Smooth muscle cell (in vitro differentiated cells): ENCODE data around the gene SALL1. TPM values are rescaled to one million over a fixed set of nuclear protein-coding genes. Genes with fewer than 3 reads are reported as not detected.
A peak's percentile ranks its signal among the peaks of the same experiment; 100 is the strongest.

Experiments used
- DNase-seq: peaks from one replicate; lab custom pipeline; 2025; ENCODE audit not compliant: unreplicated experiment; lab: John Stamatoyannopoulos, UW
- H2AFZ ChIP-seq: fragments of 200-600 bp; sonication (generic); 2 replicates; pipeline ENCODE4 v1.6.0; 2016; ENCODE audit warnings: antibody characterized with exemption, low read depth, mild to moderate bottlenecking
- H3F3A ChIP-seq: fragments of 200-600 bp; sonication (generic); 2 replicates; pipeline ENCODE4 v1.6.0; 2017; ENCODE audit warnings: antibody characterized with exemption, low read depth
- H3K27ac ChIP-seq: fragments of 200-600 bp; sonication (generic); 2 replicates; pipeline ENCODE4 v1.5.1; 2016; ENCODE audit warnings: low read depth, mild to moderate bottlenecking
- H3K27me3 ChIP-seq: fragments of 200-600 bp; sonication (generic); 2 replicates; pipeline ENCODE4 v1.6.1; 2016; ENCODE audit warnings: low read depth, mild to moderate bottlenecking
- H3K36me3 ChIP-seq: fragments of 200-600 bp; sonication (generic); 2 replicates; pipeline ENCODE4 v1.5.1; 2016; ENCODE audit warnings: low read depth
- H3K4me1 ChIP-seq: fragments of 200-600 bp; sonication (generic); 2 replicates; pipeline ENCODE4 v1.5.1; 2016; ENCODE audit warnings: low read depth
- H3K4me2 ChIP-seq: fragments of 200-600 bp; sonication (generic); 2 replicates; pipeline ENCODE4 v1.6.0; 2016; ENCODE audit warnings: mild to moderate bottlenecking
- H3K4me3 ChIP-seq: fragments of 200-600 bp; sonication (generic); 2 replicates; pipeline ENCODE4 v1.5.1; 2016; ENCODE audit warnings: mild to moderate bottlenecking
- H3K79me2 ChIP-seq: fragments of 200-600 bp; sonication (generic); 2 replicates; pipeline ENCODE4 v1.6.0; 2016; ENCODE audit warnings: low read depth, mild to moderate bottlenecking
- H3K9ac ChIP-seq: fragments of 200-600 bp; sonication (generic); 2 replicates; pipeline ENCODE4 v1.6.0; 2016; ENCODE audit warnings: low read depth
- H3K9me3 ChIP-seq: fragments of 200-600 bp; sonication (generic); replicated peaks from 2 replicates; pipeline ENCODE4 v1.5.1; 2016; ENCODE audit warnings: low read depth
- H4K20me1 ChIP-seq: fragments of 200-600 bp; sonication (generic); 2 replicates; pipeline ENCODE4 v1.6.0; 2016; ENCODE audit warnings: low read depth
- CTCF ChIP-seq: fragments of 200-600 bp; sonication (generic); IDR thresholded peaks from 2 replicates; pipeline ENCODE4 v1.5.1; 2017; ENCODE audit warnings: borderline replicate concordance, mild to moderate bottlenecking, antibody characterized with exemption; ENCODE audit not compliant: insufficient read depth, poor library complexity, severe bottlenecking
- WGBS: methylation state at CpG from one replicate; pipeline ENCODE4 v1.1.7; 2016; ENCODE audit warnings: low lambda C conversion rate; 5-methylcytosine and 5-hydroxymethylcytosine counted together
- polyA plus RNA-seq: library from polyadenylated mRNA; unstranded; fragments of >200 nt; fragmentation: Nextera tagmentation; extraction: Ambion mirVana; gene quantifications from 2 replicates; pipeline ENCODE4 v1.2.1, GENCODE V29; 2016
- total RNA-seq: library from RNA; depleted of rRNA; stranded (reverse); fragments of >200 nt; gene quantifications from 2 replicates; pipeline ENCODE4 v1.2.3, GENCODE V29; 2014

Gene SALL1
- total and polyA plus RNA-seq, 2 experiments from 2014 or later = 1.6 to 6.2 TPM

- Histone ChIP-seq H3K4me3 (no peak overlapping the region), H3F3A (no peaks in the 10 kb centered on the region), H3K27ac (no peak overlapping the region), H3K36me3 (no peaks in the 10 kb centered on the region), H3K79me2 (no peaks in the 10 kb centered on the region), H3K4me1 (peaks cover 26% of the 10 kb centered on the region), H2AFZ (peak overlapping the region; percentile 13), H3K4me2 (peak overlapping the region; percentile 45), H3K9me3 (no peaks in the 10 kb centered on the region), H3K27me3 (peaks cover 10% of the 10 kb centered on the region), H4K20me1 (no peaks in the 10 kb centered on the region), H3K9ac (no peak overlapping the region)
- no peak for TF ChIP-seq CTCF
- 76% methylated on average over 6 of the region's 6 CpGs for WGBS
- no peak for DNase-seq
Measured at GRCh38 chr16:51119973-51120729, 30.9 kb downstream of the SALL1 start.

GRCh38 chr16:51119556-51119955, 31.5 kb downstream of the SALL1 start:
- no peaks in the 10 kb centered on the region for H3K36me3 ChIP-seq
- DNase-seq = no peak
- no peak overlapping the region for H3K4me3 ChIP-seq
- H3K27me3 ChIP-seq = peaks cover 16% of the 10 kb centered on the region
- 28% methylated on average over 8 of the region's 8 CpGs for WGBS
- peaks cover 29% of the 10 kb centered on the region for H3K4me1 ChIP-seq
- H3K27ac ChIP-seq = no peak overlapping the region
- H2AFZ ChIP-seq = peak overlapping the region; percentile 13
- peak overlapping the region; percentile 45 for H3K4me2 ChIP-seq
- H3K9ac ChIP-seq = no peak overlapping the region
- no peaks in the 10 kb centered on the region for H3F3A ChIP-seq
- no peaks in the 10 kb centered on the region for H4K20me1 ChIP-seq
- H3K79me2 ChIP-seq = no peaks in the 10 kb centered on the region
- TF ChIP-seq CTCF = no peak
- no peaks in the 10 kb centered on the region for H3K9me3 ChIP-seq

DNA sequence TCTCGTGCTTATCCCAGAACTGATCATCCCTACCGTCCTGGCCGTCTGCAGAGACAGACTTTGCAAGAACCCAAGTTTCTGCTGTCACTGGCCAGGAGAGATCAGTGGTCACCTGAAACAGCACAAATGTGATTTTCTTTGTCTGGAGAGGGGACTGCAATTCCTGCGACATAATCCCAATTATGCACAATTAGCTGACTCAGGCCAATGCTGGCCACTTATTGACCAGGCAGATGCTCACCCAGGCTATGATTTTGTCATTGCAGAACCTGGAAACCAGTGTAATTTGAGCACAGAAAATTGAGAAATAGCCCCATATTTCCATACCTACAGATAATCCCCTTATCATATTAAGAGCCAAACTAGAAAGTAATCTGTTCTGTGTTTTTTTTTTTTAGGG, 34.7 kb downstream of the SALL1 start:
- Histone ChIP-seq H3K79me2 (no peaks in the 10 kb centered on the region), H3K36me3 (no peaks in the 10 kb centered on the region), H3K4me3 (no peak overlapping the region), H2AFZ (no peak overlapping the region), H3K27me3 (peaks cover 48% of the 10 kb centered on the region), H3K9ac (no peak overlapping the region), H4K20me1 (no peaks in the 10 kb centered on the region), H3K27ac (no peak overlapping the region), H3K4me2 (no peak overlapping the region), H3K4me1 (peaks cover 36% of the 10 kb centered on the region), H3F3A (no peaks in the 10 kb centered on the region), H3K9me3 (no peaks in the 10 kb centered on the region)
- WGBS = 56% methylated on average over 4 of the region's 4 CpGs
- no peak for TF ChIP-seq CTCF
- no peak for DNase-seq

DNA sequence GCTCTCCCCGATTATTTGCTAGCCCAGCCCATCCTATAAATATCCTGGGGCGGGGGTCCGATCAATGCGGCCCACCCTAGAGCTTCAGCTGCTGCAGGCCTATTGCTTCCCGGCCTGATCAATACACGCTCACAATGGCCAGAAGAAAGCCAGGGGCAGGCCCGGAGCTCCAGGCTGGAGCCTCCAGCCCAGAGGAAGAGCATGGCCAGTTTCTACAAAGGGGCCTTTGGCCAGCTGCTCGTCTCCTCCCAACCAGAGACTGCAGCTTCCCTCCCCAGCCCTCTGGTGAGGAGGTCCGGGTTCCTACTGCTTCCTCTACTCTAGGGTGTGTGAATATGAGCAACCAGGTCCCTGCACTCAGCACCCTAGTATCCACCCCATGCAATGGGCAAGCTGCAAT, 36.7 kb downstream of the SALL1 start:
- Histone ChIP-seq H3K9me3 (no peaks in the 10 kb centered on the region), H4K20me1 (no peaks in the 10 kb centered on the region), H3F3A (no peaks in the 10 kb centered on the region), H3K27ac (no peak overlapping the region), H3K9ac (no peak overlapping the region), H3K36me3 (no peaks in the 10 kb centered on the region), H3K4me1 (peaks cover 18% of the 10 kb centered on the region), H3K4me2 (no peak overlapping the region), H3K27me3 (peaks cover 50% of the 10 kb centered on the region), H3K4me3 (no peak overlapping the region), H3K79me2 (no peaks in the 10 kb centered on the region), H2AFZ (no peak overlapping the region)
- TF ChIP-seq CTCF = no peak
- DNase-seq = no peak
- 78% methylated on average over 9 of the region's 9 CpGs for WGBS
